GM18505 (cell line): Measurements from ENCODE around the gene PP2D1.
"Not testable (repeated sequence)": the region's sequence is repeated elsewhere in the genome, so short reads cannot be mapped to it uniquely, and the experiment has no call there.

Experiments
- ATAC-seq: cut with Tn5 transposase; IDR thresholded peaks from one replicate; pipeline ENCODE4 v1.9.1; 2021; ENCODE audit not compliant: unreplicated experiment
- POLR2A ChIP-seq: IDR thresholded peaks from 4 replicates; pipeline ENCODE4 v1.6.1; 2011; ENCODE audit warnings: borderline replicate concordance; ENCODE audit not compliant: insufficient read depth, insufficient read length; ENCODE audit errors: extremely low read depth

PP2D1 gene

DNA sequence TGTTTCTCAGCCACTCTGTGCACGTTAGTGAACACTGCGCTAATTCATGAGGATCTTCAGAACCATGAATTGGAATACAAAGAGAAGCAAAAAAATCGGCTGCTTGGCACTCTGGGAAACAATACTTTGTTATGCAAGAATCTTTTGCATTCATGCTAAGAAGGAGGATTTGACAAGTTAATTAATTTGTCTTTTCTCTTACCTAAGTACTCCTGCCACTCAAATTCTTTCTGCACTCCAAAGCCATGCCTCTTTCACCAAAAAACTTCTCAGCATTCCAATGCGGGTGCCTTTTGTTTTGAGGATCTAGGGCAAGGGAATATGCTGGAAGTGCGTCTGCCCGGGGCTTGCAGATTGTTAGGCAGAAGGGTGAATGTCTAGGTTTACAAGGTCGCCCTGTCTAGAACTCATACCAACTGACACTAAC is 16.9 kb upstream of the PP2D1 start:
- ATAC-seq = no peak
- no peak for TF ChIP-seq POLR2A

DNA sequence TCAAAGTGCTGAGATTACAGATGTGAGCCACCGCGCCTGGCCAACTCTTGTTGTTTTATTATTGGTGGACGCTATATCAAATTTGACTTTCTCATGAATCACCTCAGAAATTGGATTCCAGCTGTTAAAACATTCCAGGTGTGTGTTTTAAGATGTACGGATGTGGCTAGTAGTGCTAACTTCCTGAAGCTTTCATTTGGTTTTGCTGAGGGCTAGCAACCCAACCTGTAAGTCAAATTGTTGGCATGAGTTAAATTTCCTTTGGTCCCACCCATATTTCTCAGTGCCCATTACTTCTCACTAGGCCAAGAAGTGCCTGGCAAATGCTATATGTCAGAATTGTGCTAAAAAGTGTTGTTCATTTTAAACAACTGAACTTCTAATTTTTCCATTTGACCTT is 15.1 kb upstream of the PP2D1 start:
- ATAC-seq = no peak
- TF ChIP-seq POLR2A = no peak

- TF ChIP-seq POLR2A = no peak
- ATAC-seq = no peak
Measured at GRCh38 chr3:20023623-20024405, 11.8 kb upstream of the PP2D1 start.

DNA sequence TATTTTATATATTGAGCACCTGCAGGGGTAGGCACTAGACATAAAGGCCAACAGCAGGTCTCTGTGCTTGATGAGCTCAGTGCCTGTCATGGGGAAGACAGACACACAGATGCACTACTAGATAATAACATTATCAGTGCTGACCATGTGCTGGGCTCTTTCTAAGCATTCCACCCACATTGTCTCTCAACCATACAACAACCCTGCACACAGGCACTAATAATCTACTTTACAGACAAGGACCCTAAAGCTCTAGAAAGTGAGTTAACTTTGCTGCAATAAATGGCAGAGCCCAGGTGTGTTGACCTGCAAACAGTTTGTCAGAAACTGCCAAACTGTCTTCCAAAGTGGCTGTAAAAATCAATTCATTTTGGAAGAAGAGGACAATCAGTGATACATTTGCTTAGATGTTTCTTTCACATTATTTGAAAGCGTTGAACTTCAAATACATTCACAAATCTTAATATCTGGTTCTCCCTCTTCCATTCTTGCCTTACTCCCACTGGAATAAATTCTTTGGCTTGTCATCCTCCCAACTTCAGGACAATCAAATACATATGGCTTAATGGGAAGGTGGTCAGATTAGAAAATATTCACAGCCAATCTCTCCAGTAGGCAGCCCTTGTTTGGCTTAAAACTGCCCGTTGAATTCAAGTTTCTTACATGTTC is 11.0 kb upstream of the PP2D1 start:
- no peak for TF ChIP-seq POLR2A
- no peak for ATAC-seq

GRCh38 chr3:20016076-20016475 is 4.0 kb upstream of the PP2D1 start:
- ATAC-seq = not testable (repeated sequence)

DNA sequence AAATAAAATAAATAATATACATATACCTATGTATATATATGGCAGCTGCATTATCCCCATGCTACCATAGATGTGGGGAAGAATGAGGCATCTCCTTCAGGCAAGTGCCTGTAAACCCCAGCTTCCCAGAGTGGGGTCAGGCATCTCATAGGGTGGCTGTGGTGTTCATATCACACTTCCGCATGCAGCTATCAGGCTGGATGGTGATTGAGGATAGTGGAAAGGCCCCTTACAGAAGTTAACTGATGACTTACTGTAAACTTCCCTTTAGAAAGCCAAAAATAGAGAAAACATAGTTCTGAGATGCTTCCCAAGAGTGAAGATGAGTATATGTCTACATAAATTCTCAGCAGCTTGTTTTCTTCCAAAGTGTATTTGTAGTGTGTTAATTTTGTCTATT is 3.5 kb upstream of the PP2D1 start:
- ATAC-seq = no peak
- no peak for TF ChIP-seq POLR2A

- TF ChIP-seq POLR2A = no peak
- no peak for ATAC-seq
Measured at GRCh38 chr3:20013396-20013795, 1.3 kb upstream of the PP2D1 start.

- TF ChIP-seq POLR2A = no peak
- ATAC-seq = no peak
Measured at GRCh38 chr3:20008646-20009045, 3.4 kb downstream of the PP2D1 start.

GRCh38 chr3:20007960-20008359 is 4.1 kb downstream of the PP2D1 start:
- ATAC-seq = no peak

DNA sequence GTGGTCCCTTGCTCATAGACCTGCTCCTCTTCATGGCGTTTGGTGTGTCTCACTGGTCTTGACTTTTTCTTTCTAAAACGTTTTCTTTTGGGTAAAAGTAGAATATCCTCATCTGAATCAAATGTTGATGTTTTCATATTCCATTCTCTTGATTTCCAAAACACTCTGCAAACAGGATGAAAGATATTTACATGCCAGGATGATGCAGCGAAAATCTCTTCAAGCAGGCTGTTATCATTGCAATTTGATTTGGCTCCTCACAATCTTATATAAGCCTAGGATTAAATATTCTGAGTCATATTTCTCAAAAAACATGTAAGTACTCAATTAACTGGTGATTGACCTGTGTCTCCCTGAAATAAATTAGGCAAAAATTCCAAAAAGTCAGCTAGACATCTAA is 10.1 kb downstream of the PP2D1 start:
- TF ChIP-seq POLR2A = no peak
- ATAC-seq = no peak

More at GRCh38 chr3:20007960-20008359, 4.1 kb downstream of the PP2D1 start:
- TF ChIP-seq POLR2A = no peak

- ATAC-seq = no peak
- TF ChIP-seq POLR2A = no peak
Measured at GRCh38 chr3:19997502-19997901, 14.6 kb downstream of the PP2D1 start.

DNA sequence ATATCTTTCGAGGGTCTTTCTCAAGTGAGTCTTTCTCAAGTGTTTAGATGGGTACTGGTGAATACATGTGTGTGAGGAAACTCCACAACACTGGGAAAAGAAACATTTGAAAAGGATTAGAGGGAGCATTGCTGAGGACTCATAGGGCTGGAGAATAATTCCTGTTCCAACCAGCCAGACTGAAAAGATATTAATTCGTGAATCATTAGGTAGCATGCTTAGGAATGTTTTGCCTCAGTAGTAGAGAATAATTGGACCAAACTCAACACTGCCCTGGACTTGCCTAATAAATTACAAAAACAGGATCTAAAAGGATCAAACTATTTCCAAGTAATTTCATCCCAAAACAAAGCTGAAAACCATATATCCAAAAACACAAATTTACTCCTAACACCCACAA is 17.3 kb downstream of the PP2D1 start:
- ATAC-seq = no peak

GRCh38 chr3:19988904-19989303 is 23.2 kb downstream of the PP2D1 start:
- ATAC-seq = not testable (repeated sequence)

More for the DNA sequence above, 17.3 kb downstream of the PP2D1 start:
- no peak for TF ChIP-seq POLR2A

GRCh38 chr3:19972054-19972453 is 40.0 kb downstream of the PP2D1 start:
- no peak for TF ChIP-seq POLR2A
- no peak for ATAC-seq
